GM19372 (cell line): ENCODE results near the gene ATP5F1E.

Experiments used
- ATAC-seq: cut with Tn5 transposase; IDR thresholded peaks from one replicate; pipeline ENCODE4 v1.9.1; 2021; ENCODE audit warnings: mild to moderate bottlenecking, low read depth, moderate library complexity; ENCODE audit not compliant: unreplicated experiment

Gene ATP5F1E

DNA sequence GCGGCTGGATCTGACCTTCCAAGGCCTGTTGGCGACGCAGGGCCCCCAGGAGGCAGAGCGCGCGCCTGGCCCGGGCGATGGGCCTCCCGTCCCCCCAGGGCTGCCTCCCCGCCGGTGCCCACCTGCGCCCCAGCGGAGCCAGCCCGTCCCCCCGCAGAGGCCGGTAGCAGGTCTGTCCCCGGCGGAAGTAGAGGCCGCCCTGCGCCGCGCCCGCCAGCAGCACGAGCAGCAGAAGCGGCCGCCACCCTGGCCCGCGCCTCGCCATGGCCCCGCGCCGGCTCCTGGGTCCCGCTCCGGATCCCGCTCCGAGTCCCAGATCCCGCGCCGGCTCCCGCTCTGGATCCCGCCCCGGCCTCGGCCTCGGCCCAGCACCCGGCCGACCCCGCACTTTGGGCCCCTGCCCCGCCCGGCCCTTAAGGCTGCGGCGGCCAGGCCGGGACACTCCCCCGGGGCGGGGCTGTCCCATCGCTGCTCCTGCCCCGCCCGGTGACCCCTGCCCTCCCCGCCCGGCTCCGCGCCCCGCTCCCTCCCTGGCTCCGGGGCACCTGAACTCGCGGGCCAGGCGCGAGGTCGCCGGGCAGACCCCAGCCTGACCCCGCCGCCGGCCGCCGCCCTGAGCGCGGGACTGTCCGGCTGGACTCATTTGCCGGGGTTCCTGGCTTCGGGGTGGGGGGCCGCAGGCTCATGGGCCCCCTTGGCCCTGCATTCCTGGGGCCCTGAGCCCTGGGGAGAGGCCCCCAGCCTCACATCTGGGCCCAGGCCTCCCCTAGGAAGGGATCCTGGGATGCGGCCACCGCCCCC, 25.1 kb downstream of the ATP5F1E start, which contains the start of gene CTSZ:
TSS of gene CTSZ (minus strand) at position 391 of the 801 bp plus-strand sequence. CDS start at position 265, 126 bp downstream.
- ATAC-seq, result no peak

GRCh38 chr20:59006167-59006863, 25.8 kb downstream of the ATP5F1E start:
- ATAC-seq, result no peak

DNA sequence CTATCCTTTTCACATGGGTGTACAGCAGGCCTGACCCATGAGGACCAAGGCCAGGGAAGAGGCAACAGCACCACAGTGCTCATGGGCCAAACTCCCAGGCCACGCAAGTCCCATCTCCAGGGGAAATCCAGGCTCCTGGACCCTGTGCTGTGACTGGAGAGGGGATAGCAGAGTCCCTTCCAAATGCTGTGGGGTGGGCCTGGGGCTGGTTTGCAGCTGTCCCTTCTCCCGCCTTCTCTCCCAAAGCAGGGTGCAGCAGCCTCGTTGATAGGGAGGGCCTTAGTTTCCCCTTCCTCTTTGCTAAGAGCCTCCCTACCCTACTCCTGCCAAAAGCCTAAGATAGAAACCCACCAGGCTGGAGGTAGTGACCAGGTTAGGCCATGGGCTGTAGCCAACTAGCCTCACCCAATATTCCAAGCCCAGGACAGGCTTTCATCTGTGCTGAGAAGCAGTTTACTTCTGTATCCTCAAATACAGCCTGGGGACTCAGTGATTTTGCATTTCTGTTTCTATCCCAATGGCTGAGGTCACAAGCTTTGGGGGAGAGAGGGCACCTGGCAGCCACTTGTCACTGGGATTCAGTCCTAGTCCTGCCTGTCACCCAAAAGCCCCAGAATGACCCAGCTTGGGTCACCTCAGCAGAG, 26.5 kb downstream of the ATP5F1E start:
- no peak for ATAC-seq

- peak; percentile 53 for ATAC-seq
Observed at GRCh38 chr20:59004763-59005522, 27.2 kb downstream of the ATP5F1E start.

DNA sequence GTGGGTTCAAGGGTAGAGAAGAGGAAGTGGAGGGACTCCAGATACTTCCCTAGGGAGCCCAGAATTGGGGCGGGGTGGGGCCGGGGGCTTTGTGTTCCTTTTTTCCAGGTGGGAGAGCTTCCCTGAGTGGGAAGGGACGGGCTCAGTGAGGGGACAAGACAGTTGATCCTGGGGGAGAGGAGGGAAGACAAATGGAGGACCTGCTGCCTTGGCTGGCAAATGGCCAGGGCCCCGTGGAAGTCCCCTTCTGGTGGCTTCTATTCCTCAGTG, 27.7 kb downstream of the ATP5F1E start:
- ATAC-seq, result no peak

DNA sequence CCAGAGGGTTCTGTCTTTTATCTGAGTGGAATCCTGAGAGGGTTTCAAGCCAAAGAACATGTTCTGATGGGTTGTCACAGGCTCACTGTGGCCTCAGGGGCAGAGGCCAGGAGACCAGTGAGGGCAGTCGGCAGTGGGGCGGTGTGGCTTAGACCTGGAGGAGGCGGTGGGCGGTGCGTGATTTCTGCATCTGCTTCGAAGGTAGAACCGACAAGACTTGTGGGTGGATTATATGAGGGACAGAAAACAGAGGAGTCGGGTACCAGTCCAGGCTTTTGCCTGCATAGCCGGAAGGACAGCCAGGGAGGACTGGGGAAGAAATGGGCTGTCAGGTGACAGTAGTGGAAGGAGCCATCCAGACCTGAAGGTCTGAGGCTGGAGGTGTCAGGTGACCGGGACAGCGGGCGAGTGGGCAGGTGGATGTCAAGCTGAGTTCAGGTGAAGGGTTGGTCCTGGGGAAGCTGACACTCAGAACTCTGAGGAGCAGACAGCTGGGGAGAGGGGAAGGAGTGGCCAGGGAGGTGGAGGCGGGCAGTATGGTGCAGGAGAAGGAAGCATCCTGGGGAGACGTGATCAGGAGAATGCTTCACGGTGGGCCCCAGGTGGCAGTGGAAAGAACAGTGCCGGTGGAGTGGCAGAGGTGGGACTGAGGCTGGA, 28.2 kb downstream of the ATP5F1E start:
- ATAC-seq, result no peak

DNA sequence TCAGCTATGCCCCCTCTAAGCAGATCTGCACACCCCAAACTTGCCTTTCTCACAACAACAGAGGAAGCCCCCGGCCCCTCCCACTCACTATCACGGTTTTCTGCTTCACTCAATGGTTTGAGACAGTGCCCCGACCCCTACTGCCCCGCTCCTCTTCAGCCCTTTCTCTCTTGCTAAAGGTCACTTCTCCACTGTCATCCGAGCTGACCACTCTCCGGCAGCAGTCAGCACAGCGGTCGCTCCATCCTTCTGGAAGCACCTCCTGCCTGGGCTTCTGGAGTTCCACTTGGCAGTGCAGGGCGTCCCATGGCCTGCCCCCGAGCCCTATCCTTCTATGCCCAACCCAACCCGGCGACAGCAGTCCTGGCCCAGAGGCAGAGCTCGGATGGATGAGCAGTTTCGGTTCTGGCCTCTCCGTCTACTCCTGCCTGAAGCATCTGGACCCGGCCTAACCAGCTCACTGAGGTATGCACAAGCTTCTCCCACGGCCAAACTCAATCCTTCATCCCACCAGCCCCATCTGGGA, 29.2 kb downstream of the ATP5F1E start:
- no peak for ATAC-seq

GRCh38 chr20:59002388-59002787, 29.7 kb downstream of the ATP5F1E start:
- ATAC-seq, result no peak

- no peak for ATAC-seq
Observed at GRCh38 chr20:59001449-59002171, 30.5 kb downstream of the ATP5F1E start.

- no peak for ATAC-seq
Observed at GRCh38 chr20:59001068-59001448, 31.1 kb downstream of the ATP5F1E start.

- no peak for ATAC-seq
Observed at GRCh38 chr20:59000326-59000725, 31.8 kb downstream of the ATP5F1E start.

DNA sequence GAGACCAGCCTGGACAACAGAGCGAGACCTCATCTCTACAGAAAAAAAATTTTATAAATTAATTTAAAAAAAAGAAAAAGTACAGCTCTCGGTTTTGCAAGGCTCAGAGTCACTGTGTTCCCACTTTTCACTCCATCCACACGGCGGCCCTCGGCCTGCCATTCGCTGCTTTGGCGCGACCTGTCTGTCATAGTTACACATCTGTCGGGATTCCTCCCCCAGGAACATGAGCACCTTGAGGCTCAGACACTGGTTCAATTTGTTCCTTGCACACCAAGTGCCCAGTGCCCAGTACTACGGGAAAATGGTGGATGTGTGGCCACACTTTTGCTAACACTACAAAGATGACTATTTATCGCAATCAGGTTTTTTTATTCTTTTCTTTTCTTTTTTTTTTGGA, 33.5 kb downstream of the ATP5F1E start:
- ATAC-seq, result no peak

DNA sequence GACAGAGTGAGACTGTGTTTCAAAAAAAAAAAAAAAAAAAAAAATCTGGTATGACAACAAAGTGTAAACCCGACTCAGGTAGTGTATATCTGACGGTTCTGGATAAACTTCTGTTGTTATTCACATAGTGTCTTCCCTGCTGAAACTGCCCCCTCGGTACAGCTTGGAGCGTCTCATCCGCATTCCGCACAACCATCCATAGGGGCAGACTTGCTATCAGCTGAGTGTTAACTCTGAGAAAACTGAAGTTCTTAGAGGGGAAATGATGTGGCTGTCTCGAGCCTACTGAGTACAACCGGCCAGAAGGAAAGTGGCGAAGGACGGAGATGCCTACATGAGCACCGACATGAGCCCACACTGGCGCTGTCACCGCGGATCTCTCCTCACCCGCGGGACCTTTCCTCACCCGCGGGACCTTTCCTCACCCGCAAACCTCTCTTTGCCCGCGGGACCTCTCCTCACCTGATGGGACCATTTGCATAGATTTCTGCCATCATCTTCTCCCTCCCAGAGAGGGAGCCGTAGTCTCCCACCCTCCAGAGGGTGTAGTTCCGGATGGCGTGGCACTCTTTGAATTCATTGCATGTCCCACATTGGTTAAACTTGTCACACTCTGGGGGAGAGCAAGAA, 34.9 kb downstream of the ATP5F1E start:
- ATAC-seq, result no peak

DNA sequence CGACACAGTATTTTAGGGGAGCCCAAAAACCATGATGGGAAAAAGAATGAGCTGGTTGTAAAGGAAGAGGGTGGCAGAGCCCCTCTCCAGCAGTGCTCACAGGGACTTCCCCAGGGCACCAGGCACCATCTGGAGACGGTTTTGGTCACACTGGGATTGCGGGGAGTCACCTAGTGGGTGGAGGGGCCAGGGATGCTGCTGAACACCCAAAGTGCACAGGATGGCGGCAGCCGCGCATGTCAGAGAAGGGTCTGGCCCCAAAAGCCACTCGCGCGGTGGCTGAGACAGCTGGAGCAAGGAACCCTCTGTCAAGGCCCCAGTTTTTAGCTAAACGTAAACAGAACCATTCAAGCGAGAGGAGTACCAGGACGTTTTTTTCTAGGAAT, 35.9 kb downstream of the ATP5F1E start:
- no peak for ATAC-seq

DNA sequence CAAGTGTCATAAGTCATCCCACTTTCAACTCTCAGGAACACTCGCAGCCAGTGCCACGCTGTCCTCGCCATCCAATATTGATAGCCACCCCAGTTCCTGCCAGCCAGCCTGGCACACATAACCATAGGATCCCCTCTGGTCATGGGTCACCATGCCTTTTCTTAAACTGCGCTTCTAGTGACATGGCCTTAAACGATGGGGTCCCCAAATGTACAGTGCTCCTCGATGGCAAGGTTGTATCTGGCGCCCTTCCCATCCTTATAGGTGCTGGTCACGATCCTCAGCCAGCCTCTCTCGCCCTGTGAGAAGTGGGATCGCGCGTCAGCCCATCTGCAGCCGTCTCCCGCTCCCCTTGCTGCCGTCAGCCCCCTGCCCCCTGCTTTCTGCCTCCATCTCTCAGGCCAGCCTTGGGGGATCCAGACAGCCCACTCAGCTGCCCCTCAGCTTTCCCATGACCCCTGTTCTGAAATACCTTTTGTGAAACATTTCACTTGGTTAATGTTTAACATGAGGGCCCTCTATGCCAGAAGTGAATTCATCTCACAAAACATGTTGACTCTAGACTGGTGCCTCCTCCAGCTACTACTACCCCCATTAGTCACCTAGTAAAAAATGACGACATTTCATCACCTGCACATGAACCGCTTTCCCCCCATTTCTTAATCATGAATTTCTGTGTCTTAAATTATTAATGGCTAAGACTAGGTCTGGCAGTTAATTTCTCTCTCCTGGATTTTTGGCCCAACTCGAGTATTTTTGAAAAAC, 36.5 kb downstream of the ATP5F1E start:
- ATAC-seq, result no peak

GRCh38 chr20:58994390-58995159, 37.6 kb downstream of the ATP5F1E start:
- ATAC-seq, result no peak

- no peak for ATAC-seq
Observed at GRCh38 chr20:58993332-58994248, 38.5 kb downstream of the ATP5F1E start.
